ENCODE measurements around the gene LDB2.
A peak's percentile ranks its signal among the peaks of the same experiment; 100 is the strongest.
"Not testable (repeated sequence)": the region's sequence is repeated elsewhere in the genome, so short reads cannot be mapped to it uniquely, and the experiment has no call there.

The LDB2 gene

GRCh38 chr4:16897991-16898827 lies at the start of gene LDB2:
Gene LDB2 (minus strand): TSS chr4:16898645.
- no peak for DNase-seq

DNA sequence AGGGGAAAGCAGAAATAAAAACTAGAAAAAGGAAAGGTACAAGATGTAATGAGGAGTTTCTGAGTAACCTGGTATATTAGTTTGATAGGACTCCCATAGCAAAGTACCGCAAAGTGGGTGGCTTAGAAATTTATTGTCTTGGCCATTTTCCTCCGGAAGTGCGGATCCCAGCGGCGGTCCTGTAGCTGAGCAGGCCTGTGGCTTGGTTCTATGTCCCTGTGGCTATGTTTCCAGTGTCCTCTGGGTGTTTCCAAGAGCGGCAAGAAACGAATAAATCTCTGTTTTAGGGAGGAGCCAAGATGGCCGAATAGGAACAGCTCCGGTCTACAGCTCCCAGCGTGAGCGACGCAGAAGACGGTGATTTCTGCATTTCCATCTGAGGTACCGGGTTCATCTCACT lies 44.0 kb upstream of the LDB2 start:
- no peak for DNase-seq

- no peak for DNase-seq
Observed at GRCh38 chr4:16939178-16939577, 40.7 kb upstream of the LDB2 start.

DNA sequence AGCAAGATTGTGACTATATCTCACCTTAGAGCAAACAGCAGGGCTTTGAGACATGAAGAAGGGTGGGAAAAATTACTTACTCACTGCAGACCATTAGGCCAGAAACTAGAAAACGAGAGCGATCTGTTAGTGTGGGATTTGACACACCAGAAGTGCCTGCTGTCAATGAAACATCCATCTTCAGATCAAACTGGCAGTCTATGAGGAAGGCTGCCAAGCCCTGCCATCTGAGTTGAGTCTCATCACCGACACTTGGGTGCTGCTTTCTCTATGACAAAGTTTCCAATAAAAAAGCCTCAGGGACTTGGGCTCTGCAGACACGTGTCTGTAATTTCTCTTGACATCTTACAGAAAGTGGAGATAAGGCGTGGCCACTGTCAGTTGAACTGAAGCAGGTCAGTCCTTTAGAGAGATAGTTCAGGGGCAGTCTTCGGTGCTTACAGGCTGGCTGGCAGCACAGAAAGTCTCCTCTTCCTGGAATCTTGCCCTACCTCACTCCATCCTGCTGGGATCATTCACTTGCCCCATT lies 40.1 kb upstream of the LDB2 start:
- DNase-seq: no peak

GRCh38 chr4:16931339-16932305 lies 33.2 kb upstream of the LDB2 start:
- DNase-seq: no peak

DNA sequence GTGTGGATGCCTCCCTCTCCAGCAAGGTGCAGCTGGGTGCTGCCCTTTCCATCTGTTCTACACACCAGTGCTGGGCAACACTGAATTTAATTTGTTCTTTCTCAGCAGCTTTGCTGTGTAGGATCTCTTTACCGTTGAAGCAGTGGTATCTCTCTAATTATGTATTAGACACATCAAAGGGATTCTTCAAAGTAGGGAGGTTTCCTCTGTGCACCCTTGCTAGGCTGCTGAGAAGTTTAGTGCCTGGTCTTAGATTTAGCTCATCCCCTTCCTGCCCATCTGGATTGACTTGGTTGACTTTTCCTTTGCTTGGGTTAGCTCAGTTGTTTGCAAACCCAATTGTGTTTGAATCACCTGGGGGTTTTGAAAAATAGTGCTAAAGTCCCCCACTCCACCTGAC lies 27.8 kb upstream of the LDB2 start:
- no peak for DNase-seq

DNA sequence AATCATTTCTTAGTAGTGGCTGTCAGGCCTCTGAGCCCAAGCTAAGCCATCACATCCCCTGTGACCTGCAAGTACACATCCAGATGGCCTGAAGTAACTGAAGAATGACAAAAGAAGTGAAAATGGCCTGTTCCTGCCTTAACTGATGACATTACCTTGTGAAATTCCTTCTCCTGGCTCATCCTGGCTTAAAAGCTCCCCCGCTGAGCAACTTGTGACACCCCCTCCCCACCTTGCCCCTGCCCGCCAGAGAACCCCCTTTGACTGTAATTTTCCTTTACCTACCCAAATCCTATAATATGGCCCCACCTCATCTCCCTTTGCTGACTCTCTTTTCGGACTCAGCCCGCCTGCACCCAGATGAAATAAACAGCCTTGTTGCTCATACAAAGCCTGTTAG lies 20.3 kb upstream of the LDB2 start:
- not testable (repeated sequence) for DNase-seq

DNA sequence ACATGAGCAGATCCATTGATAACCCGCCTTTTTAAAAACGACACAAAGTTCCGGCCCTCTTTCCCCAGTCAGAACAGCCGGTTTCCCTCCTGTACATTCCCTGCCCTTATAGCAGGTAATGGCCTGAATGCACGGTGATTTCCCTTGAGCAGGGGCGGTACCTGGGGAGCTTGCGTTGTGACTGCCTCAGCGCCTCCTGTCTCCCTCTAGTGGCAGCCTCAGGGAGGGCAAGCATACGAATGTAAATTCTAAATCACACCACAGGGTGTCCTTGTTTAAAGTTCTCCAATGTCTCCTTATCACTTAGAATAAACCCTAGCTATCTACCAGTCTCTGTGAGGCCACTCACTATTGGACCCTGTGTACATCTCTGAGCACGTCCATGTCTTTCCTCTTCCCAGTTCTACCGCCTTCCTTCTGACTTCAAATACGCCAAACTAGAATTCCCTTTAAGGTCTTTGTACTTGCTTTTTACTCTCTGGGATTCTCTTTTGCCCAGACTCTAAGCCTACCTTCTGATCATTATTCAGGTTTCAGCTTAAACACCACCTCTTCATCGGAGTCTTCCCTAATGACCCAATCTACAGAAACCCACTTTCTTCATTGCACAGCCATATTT lies 18.4 kb upstream of the LDB2 start:
- peak; percentile 86 for DNase-seq

DNA sequence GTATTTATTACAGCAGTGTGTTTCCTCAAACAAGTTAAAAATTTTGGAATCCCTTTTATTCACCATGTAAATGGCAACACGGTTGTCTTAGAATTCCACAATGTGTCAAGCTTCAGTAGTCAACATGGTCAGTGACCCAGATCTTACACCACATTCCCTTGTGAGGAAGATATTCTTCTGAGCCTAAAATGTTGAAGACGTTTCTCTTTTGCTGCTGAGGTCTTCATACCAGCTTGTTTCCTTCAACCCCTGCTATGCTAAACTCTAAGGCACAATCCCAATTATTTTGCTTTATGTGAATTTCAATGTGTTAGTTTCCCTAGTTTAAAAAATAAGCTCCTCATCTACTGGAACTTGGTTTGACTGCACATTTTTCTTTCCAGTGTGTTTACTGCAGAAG lies 17.6 kb upstream of the LDB2 start:
- DNase-seq: no peak

DNA sequence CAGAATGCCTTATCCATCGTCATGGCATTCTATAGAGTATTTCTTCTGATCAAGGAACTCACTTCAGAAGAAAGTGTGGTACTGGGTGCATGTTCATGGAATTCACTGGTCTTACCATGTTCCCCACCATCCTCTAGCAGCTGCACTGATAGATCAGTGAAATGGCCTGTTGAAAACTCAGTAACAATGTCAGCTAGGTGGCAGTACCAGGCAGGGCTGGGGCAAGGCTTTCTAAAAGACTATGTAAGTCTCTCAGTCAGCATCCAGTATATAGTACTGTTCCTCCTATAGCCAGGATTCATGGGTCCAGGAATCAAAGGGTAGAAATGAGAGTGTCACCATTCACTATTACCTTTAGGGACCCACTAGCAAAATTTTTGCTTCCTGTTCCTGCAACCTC lies 15.8 kb upstream of the LDB2 start:
- DNase-seq: no peak

DNA sequence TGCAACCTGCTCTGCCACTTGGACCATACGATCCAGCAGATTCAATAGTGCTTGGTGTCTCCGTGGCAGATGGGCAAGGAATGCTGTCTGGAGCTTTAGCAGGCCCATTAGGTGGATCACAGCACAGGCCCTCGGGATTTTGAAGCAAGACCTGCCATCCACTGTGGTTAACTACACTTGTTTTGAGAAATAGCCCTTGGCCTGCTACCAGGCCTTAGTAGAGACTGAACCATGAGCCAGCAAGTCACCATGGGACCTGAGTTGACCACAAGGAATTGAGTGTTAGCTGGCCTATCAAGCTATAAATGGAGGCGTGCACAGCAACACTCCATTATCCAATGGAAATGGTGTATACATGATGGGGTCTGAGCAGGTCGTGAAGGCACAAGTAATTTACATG lies 14.5 kb upstream of the LDB2 start:
- DNase-seq: no peak

DNA sequence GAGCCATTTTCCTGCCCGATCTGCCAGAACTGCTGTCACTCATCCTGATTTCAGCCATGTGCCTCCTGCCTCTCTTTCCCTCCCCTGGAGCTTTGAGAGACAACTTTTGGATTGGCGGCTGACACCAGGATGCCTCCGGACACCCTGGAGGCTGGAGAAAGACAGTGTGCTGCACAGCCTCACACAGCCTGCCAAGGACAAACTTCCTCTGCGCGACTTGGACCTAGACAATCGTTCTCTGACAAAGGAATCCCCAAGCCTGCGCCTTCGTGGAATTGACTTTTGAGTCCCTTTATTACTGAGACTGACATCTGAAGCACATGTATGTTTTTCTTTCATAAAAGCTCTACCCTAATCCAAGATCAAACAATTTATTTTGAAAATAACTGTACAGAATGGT lies 10.8 kb upstream of the LDB2 start:
- no peak for DNase-seq

GRCh38 chr4:16908377-16909021 lies 10.1 kb upstream of the LDB2 start:
- no peak for DNase-seq

GRCh38 chr4:16900325-16900724 lies 1.9 kb upstream of the LDB2 start:
- no peak for DNase-seq

- no peak for DNase-seq
Observed at GRCh38 chr4:16896881-16897750, 1.3 kb downstream of the LDB2 start.

- DNase-seq: no peak
Observed at GRCh38 chr4:16894406-16894805, 4.0 kb downstream of the LDB2 start.

DNA sequence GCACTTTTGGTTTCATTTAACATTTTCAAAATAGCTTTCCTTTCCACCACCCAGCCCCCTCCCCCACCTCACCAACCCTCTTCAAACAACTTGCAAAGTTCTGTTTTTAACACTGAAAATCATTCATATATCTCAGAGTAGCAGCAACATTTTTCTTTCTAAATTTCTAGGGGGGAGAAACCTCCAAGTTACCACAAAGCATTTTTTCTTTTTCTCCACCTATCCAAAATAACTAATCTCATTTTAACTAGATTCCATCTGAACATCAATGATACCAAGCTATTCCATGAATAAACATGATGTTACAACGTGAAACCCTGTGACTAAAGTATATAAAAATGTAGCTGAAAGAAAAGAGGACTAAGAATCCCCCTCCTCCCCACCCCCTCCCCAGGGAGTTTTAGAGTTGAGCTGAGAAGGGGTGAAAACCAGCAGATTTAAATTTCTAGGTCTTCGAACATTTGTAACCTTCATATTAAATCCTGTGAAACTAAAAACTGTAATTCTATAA lies 5.2 kb downstream of the LDB2 start:
- no peak for DNase-seq

DNA sequence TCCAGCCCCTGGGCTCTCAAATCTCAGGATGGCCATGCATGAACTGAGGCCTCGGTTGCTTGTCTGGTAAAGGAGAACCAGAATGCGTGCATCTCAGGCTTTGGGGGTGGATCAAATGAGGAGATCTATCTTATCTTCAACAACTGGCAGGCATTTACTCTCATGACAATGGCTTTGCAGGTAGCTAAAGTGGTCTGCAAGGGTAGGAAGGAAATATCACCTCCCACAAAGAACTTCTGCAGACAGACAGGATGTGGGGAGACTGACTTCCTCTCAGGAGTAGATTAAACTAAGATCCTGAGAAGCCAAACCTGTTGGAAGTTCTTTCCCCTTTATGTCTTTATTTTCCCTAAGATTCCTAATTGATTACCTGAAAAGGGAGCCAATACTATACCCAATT lies 7.8 kb downstream of the LDB2 start:
- DNase-seq: no peak

DNA sequence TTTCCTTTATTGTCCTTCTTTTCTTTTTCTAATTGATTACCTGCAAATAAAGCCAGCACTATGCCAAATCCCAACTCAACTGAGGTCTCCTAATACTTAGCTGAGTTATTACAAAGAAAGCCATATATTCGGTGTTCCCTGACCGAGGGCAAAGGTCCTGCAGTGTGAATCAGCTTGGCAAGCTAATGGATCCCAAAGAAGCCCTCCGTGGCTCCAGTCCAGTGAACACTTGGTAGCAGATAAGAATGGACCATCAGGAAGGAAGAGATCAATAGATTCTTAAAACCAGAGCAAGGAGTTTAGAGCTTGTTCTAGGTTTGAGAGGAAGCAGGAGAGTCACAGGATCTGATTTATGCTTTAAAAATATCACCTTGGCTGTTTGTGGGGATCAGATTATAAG lies 8.5 kb downstream of the LDB2 start:
- DNase-seq: no peak

DNA sequence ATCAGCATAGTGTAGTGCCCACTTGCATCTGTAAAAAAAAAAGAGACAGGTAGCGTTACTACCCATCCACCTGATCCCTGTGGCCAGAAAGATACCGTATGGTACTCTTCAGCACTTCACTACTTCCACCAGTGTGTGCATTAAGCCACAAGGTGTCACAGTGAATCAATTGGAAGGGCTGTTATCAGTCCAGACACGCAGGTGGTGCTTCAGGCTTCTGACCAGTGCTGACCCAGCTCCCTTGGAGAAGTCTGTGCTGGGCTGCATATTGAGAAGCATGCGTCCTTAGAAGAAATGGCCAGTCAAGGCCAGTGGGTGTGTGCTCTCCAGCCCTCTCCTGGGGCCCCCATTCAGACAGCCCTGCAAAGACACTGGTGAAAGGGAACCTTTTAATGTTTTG lies 10.6 kb downstream of the LDB2 start:
- no peak for DNase-seq

DNA sequence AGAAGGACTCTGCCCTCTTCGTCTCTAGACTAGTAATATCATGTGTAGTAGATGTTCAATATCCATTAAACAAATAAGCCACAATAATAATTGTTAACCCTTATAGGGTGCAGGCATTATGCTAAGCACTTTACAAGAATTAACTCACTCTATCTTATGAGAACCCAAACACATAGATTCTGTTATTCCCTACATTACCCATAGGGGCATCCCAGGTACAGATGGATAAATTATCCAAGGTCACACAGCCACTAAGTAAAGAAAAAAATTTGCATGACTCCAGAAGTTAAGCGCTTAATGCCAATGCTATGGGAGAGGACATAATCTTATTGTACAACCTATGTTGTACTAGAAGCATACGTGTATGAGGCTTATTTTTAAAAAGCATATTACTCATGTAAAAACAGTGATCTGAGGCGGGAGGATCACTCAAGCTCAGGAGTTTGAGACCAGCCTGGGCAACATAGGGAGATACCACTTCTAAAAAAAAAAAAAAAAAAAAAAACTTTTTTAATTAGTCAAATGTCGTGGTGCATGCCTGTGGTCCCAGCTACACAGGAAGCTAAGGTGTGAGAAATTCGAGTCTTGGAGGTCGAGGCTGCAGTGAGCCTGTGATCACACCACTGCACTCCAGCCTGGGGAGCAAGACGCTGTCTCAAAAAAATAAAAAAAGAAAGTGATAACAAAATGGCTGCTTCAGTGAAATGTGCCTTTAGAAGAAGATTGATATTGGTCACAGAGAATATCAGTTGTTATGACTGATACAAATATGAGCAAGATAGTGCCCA lies 13.6 kb downstream of the LDB2 start:
- no peak for DNase-seq
